ENCODE measurements around the gene BTG1.

Gene BTG1

DNA sequence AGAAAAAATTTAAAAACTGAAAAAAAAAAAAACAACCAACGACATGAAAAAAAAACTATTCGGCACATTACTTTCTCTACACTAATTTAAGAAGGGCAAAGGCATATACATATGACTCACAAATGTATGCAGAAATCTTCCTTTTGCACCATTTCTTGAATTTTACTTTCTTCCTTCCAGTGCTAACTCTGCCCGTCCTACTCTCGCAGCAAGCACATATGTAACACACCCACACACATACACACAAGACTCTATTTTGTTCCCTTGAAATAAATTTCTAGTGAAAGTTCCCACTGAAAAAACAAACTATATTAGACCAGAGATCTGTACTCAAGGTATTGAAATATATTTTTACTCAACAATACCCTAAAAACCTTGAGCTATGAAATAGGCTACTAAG lies 14.6 kb downstream of the BTG1 start:
- no peak for DNase-seq

GRCh38 chr12:92129609-92130008 lies 16.0 kb downstream of the BTG1 start:
- DNase-seq = no peak

GRCh38 chr12:92128612-92129011 lies 17.0 kb downstream of the BTG1 start:
- DNase-seq = no peak

GRCh38 chr12:92124689-92125029 lies 21.0 kb downstream of the BTG1 start:
- no peak for DNase-seq

DNA sequence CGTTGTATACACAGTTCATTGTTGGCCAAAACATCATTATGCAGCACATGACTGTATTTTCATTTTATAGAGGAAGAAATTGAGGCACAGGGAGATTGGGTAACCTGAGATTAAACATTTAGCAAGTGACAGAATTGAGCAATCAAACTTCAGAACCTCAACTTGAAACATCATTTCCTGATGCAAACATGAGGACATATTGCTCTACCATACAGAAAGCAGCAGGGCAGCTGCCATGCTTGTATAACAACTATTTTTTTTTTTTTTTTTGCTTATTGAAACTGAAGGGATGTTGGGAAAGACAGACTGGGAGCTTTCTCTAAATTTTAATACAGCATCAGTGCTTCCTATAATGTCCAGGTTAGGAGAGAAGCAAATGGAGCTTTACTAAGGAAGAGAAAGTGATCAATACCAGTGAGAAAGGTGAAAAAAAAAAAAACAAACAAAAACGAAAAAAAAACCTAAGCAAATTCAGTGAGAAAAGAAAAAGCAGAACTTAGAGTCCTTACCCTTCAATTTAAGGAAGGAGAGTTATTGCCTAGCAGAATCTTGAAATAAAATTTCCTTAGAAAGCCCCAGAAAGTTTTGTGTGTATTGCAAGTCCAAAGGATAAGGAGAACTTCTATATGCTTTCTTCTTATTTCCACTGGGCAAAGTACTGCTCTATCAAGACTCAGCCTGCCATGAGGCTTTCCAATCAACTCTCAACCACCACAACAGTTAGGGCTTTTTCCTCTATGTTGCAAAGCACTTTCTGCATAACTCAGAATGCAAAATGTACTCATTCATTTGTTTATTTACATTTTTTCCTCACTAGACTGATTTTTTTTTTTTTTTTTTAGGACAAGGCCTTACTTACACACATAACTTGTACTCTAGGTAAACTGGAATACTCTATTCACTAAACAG lies 21.6 kb downstream of the BTG1 start:
- no peak for DNase-seq

- DNase-seq = no peak
These were observed 22.5 kb downstream of the BTG1 start for GRCh38 chr12:92122941-92123779.

DNA sequence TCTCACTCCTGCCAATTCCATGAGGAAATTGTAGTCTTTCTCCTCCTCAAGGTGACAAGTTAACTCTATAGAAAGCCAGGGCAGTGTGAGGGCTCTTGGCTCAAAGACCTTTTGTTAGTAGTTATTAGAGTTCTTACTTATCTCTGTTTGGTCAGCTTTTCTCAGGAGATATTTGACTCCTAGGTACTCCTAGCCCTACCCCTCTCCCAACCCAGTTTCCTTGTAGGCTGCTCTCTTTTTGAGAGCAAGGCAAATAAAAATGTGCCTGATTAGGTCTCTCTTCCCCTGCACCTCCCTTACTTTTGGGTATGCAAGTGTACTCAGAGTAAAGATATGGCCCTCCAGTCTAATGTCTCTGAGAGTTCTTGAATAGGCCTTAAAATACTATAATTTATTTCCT lies 23.8 kb downstream of the BTG1 start:
- DNase-seq = no peak

- DNase-seq = no peak
These were observed 26.7 kb downstream of the BTG1 start for GRCh38 chr12:92118826-92119536.

DNA sequence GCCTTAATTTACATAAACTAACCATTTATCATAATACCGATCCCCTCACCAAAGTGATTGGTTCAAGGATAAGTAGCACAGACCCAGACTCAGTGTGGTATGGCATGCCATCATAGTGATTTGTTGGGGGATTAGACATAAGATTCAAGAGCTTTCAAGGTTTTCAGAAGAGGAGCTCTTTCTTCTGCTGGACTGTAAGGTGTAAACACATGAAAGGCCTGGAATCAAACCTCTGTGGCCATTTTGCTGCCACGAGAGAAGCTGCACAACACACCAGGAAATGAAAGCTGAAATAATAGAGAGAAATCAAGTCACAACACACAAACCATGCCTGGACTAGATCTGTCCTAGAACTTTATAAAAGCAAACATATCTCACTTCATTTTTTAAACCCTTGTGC lies 30.8 kb downstream of the BTG1 start:
- no peak for DNase-seq

GRCh38 chr12:92111256-92111655 lies 34.4 kb downstream of the BTG1 start:
- no peak for DNase-seq

DNA sequence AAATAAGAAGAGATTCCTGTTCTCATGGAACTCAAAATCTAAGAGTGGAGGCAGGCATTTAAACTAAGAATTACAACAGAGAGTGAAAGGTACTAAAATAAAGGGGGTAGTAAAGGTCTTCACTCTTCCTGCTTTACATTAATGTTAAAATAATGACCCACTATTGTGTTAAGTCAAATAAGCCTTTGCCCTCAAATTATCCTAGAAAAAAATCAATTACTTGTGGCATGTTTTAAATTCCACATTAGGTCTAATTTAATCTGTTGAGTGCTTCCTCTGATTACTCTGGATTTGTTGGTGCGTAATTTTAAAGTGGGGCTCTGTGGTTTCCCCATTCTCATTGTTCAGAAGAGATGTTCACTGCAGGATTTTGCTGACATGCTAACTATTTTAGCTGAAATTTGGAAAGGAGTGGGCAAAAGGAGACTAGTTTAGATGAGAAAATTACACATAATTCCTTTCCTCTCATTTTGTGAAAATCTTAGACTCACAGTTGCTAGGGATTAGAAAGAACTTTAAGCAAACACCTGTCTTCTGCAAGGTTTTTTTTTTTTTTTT lies 35.5 kb downstream of the BTG1 start:
- DNase-seq = no peak

- no peak for DNase-seq
These were observed 36.0 kb downstream of the BTG1 start for GRCh38 chr12:92109613-92110012.

DNA sequence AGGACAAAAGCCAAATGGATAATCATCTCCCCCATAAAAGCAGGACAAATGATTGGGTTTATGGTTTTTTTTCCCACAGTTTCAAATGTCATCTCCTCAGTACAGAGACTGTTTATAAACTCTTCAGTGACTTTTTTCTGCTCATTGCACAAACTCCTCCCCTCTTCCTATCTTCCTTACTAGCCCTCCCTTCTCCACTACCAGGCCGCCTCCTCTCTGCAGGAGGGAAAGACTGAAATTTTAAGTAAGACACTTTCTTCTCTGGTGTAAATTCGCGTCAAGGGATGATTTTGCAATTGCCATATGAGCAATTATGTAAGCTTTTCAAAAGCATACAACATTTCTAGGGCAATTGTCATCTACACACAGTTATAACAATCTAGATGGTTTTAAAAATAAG lies 37.0 kb downstream of the BTG1 start:
- DNase-seq = no peak

DNA sequence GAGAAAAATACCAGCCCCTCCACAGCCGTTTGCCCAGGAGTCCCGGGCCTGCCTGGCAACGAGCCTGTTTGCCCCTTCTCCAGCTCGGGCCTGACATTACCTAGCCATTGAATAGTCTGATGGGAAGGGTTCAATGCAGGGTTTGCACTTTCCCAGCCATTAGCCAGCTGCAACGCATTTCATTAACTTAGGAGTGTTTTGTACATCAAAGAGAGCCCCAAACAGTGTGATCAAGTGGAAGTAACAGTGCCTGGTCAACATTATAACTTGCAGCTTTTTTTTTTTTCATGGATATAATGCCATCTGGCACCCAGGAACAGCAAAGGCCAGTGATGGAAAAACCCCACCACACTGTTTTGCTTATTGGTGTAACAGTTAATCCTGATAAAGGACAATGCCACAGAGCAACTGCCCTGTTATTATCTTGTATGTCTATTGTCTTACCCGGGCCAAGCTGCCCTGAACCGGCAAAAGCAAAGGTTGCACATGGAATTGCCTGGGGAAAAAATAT lies 38.0 kb downstream of the BTG1 start:
- no peak for DNase-seq

DNA sequence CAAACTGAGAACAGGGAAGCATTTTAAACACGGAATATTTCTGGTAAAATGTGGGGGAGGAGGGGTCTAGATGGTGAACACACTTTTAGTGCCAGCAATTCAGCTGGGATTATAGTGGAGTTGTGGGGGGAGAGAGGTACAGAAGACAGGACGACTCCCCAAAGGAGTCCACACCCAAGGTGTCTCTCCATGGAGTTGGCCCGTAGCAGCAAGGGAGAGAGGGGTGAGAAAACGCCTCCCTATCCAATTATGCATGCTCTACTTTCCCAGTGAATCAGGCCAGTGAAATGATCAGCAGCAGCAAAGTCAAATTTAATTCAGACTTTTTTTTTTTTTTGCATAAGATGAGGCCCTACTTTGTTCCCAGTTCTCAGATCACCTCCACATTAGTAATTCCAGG lies 38.6 kb downstream of the BTG1 start:
- DNase-seq = no peak

DNA sequence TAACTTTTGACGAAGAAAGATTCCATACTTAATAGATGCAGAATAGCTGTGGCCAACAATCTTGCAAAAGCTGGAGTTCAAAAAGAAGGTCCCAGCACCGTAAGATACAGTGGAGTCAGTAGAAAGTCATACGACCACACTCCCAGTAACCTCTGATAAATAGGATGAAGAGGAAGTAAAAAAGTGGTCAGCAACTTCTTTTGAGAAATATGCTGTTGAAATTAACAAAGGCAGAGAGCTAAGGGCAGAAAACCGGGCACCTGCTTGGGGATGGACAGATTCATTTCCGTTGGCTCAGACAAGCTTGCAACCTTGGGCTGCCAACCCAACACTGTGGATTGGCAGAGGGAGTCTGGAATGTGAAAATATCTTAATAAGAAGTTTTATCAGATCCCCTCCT lies 40.0 kb downstream of the BTG1 start:
- no peak for DNase-seq

- DNase-seq = no peak
These were observed 40.5 kb downstream of the BTG1 start for GRCh38 chr12:92105110-92105509.

DNA sequence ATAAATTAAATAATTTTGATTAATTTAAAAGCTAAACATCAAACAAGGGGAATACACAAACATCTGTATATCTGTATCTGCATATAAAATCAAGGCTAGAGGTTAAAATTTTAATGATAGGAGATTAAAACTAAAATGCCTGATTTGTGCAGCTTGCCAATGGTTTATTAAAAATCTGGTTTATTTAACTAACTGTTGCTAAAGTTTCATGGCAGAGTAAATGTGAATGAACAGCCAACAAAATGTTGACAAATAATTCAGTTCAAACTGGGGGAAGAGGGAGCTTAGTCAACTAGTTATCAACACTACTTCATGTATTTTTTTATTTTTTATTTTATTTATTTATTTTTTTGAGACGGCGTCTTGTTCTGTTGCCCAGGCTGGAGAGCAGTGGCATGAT lies 43.0 kb downstream of the BTG1 start:
- DNase-seq = no peak

- no peak for DNase-seq
These were observed 46.9 kb downstream of the BTG1 start for GRCh38 chr12:92098594-92099380.

DNA sequence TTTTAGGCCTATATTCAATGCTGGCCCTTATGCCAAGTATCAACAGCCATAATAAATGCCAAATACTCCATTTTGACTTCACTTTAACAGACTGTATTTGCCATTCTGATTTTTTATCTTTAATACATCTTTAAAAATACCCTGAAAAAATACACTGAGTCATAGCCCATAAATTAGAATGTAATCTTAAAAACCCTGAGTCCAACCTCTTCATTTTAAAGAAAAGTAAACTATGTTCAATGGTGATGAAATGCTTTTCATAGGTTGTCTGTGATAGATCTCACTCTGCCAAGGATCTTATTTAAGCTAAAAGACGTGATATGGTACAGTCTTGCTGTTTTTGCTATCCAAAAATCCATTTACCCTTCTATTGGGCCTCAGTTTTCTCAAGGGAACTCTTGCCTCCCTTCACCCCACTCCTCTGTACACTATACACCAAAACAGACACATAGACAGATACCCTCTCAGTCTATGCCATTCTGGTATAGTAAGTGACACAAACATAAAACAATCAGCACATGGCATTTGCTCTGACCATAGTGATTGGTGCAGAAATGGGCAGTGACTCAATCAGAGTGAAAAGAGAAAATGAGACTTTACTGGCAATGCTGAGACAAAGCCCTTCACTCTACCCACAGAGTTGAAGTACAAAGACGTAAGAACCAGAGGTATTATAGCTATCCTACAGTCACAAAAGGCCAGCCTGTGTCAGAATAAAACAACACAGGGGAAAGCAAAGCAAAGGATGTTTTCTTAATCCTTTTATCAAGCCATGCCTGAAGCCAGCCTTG lies 49.1 kb downstream of the BTG1 start:
- DNase-seq = no peak

GRCh38 chr12:92094751-92095161 lies 50.9 kb downstream of the BTG1 start:
- DNase-seq = no peak
